Muscle layer of duodenum (tissue), 2 donors: Measurements from ENCODE around the gene ZNF462.

Experiments
- H3K27ac ChIP-seq: one replicate; pipeline ENCODE4 v1.7.0; 2013; ENCODE audit warnings: mild to moderate bottlenecking, low read length
- H3K27me3 ChIP-seq: one replicate; pipeline ENCODE4 v1.7.0; 2013; ENCODE audit warnings: low read depth, mild to moderate bottlenecking, control low read depth, low read length
- H3K36me3 ChIP-seq, 2 donors: one replicate each; pipeline ENCODE4 v1.7.0; 2013; ENCODE audit warnings: low read length in 2 of 2, control low read depth in 1 of 2, mild to moderate bottlenecking in 1 of 2; ENCODE audit not compliant: insufficient read depth in 2 of 2, control insufficient read depth in 1 of 2
- H3K4me1 ChIP-seq, 2 donors: one replicate each; pipeline ENCODE4 v1.7.0; 2013; ENCODE audit warnings: low read length in 2 of 2, mild to moderate bottlenecking in 2 of 2, control low read depth in 1 of 2, moderate library complexity in 1 of 2; ENCODE audit not compliant: insufficient read depth in 2 of 2, control insufficient read depth in 1 of 2
- H3K4me3 ChIP-seq, 2 donors: one replicate each; pipeline ENCODE4 v1.7.0; 2013; ENCODE audit warnings: low read length in 2 of 2, low read depth in 1 of 2, mild to moderate bottlenecking in 1 of 2
- H3K9me3 ChIP-seq, 2 donors: one replicate each; pipeline ENCODE4 v1.7.0; 2013; ENCODE audit warnings: low read length in 2 of 2, control low read depth in 1 of 2, mild to moderate bottlenecking in 1 of 2; ENCODE audit not compliant: control insufficient read depth in 1 of 2
- donor health status: healthy.

The ZNF462 gene

DNA sequence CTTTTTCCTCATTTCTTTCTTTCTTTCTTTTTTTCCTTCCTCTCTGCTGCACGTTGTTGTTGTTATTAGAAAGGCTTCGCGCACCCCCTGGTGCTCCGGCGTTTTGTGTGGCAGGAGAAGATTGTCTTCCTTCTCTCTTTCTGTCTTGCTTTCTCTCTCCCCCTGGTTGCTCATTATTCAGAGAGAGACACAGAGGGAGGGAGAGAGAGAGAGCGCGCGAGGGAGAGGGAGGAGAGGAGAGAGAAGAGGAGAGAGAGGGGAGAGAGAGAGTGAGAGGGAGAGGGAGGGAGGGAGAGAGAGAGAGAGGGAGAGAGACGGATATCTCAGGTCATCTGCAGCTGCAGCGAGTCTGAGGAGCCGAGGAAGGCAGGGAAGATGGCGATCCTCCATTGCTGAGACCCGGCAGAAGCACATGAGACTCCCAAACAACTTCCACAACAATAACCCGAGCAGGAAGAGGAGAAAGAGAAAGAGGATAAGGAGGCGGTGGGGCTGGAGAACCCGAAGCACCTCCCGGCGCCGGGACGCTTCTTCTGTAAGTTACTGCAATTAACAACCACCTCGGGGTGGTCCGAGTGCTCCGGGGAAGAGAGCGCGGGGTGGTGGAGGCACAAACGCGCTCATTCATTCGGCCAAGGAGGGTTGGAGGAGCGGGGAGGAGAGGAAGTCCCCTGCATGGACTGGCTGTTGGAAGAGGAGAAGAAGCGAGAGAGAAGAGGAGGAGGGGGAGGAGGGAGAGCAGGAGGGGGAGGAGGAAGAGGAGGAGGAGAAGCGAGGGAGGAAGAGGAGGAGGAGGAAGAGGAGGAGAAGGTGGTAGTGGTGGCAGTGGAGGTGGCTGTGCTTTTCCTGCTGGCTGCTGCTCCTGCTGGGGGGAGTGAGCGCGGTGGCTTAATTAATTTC lies at the start of gene ZNF462:
TSS of gene ZNF462 (plus strand) at position 346 of the 900 bp plus-strand sequence. CDS start 60,218 bp downstream, outside the sequence.
- Histone ChIP-seq H3K4me1 (peaks cover 7 to 23% of the 10 kb centered on the region in 2 donors), H3K27ac (peak within 1 kb of the TSS; percentile 86), H3K4me3 (peak within 1 kb of the TSS; percentile 77 to 92), H3K36me3 (no peaks in the 10 kb centered on the region), H3K27me3 (no peaks in the 10 kb centered on the region), H3K9me3 (no peaks in the 10 kb centered on the region)

- Histone ChIP-seq H3K4me1 (no peaks in the 10 kb centered on the region), H3K9me3 (no peaks in the 10 kb centered on the region), H3K4me3 (no peak overlapping the region), H3K27me3 (no peaks in the 10 kb centered on the region), H3K27ac (no peak overlapping the region), H3K36me3 (no peaks in the 10 kb centered on the region)
These were observed 46.4 kb upstream of the ZNF462 start for GRCh38 chr9:106816524-106816923.

DNA sequence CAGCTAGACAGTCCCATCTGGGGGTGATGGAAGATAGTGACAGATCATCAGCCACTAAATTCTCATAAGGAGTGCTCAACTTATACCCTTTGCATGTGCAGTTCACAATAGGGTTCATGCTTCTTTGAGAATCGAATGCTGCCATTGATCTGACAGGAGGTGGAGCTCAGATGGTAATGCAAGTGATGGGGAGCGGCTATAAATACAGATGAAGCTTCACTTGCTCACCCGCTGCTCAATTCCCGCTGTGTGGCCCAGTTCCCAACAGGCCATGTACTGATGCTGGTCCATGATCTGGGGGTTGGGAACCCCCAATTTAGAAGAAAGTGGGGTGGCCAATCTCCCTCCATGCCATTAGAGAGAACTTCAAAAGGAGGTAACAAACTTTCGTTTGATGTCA lies 44.9 kb upstream of the ZNF462 start:
- Histone ChIP-seq H3K4me1 (no peaks in the 10 kb centered on the region), H3K36me3 (no peaks in the 10 kb centered on the region), H3K27ac (no peak overlapping the region)

GRCh38 chr9:106820866-106821265 lies 42.1 kb upstream of the ZNF462 start:
- Histone ChIP-seq H3K27ac (no peak overlapping the region), H3K4me3 (no peak overlapping the region), H3K27me3 (no peaks in the 10 kb centered on the region), H3K4me1 (no peaks in the 10 kb centered on the region), H3K9me3 (no peaks in the 10 kb centered on the region), H3K36me3 (no peaks in the 10 kb centered on the region)

More for the DNA sequence above, 44.9 kb upstream of the ZNF462 start:
- Histone ChIP-seq H3K27me3 (no peaks in the 10 kb centered on the region), H3K9me3 (no peaks in the 10 kb centered on the region), H3K4me3 (no peak overlapping the region)

DNA sequence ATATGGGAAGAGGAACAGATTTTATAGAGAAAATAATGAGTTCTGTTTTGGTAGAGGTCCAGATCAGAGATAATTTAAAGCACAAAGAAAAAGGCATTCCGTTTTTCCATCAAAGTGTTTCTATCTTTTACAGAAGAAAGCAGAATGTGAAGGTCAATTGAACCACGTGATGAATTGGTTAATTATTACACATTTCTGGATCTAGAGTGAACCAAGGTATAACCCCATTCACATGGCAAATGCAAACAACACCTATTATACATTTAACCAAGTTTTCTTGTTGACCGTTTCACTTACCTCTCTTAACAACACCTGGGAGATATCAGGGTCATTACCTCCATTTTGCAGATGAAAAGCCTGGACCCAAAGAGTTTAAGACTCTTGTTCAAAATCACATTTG lies 34.9 kb upstream of the ZNF462 start:
- no peaks in the 10 kb centered on the region for H3K36me3 ChIP-seq
- no peak overlapping the region for H3K4me3 ChIP-seq
- peaks cover 0 to 18% of the 10 kb centered on the region in 2 donors for H3K4me1 ChIP-seq
- H3K27ac ChIP-seq, result no peak overlapping the region
- H3K9me3 ChIP-seq, result no peaks in the 10 kb centered on the region
- H3K27me3 ChIP-seq, result no peaks in the 10 kb centered on the region

GRCh38 chr9:106828965-106829364 lies 34.0 kb upstream of the ZNF462 start:
- Histone ChIP-seq H3K4me3 (no peak overlapping the region), H3K36me3 (no peaks in the 10 kb centered on the region), H3K4me1 (peaks cover 0 to 18% of the 10 kb centered on the region in 2 donors), H3K27me3 (no peaks in the 10 kb centered on the region), H3K27ac (no peak overlapping the region), H3K9me3 (no peaks in the 10 kb centered on the region)

- peak overlapping the region; percentile 58 for H3K27ac ChIP-seq
- no peaks in the 10 kb centered on the region for H3K36me3 ChIP-seq
- H3K27me3 ChIP-seq, result no peaks in the 10 kb centered on the region
- peak overlapping the region in 1 of 2 donors; percentile 29 for H3K4me3 ChIP-seq
- H3K4me1 ChIP-seq, result peaks cover 0 to 18% of the 10 kb centered on the region in 2 donors
- H3K9me3 ChIP-seq, result no peaks in the 10 kb centered on the region
These were observed 33.1 kb upstream of the ZNF462 start for GRCh38 chr9:106829666-106830408.

DNA sequence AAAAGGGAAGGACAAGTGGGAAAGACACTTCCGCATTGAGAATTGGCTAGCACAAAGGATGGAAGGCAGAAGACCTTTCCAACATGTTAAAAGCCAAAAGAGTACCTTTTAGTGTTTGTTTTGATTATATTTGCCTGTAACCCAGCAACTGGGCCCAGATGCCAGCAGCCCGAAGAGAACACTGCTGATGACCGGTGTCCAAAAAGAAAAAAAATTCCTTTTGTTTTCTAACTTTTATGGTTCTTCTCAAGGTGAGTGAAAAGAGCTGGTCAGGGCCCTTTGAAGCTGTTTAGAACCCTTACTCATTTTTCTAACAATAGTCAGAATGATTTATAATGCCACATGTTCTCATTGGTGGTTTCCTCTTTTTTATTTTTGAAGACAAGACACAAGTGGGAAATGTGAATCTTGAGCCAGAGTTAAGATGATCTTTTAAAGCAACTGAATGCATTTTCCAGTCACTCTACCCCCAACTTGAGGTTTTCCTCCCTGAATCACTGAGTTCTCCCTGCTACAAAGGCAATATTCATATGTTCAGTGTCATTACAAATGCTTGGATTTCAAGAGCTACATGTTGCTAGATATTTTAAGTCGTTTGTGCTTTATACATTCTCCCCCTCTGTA lies 32.3 kb upstream of the ZNF462 start:
- Histone ChIP-seq H3K36me3 (no peaks in the 10 kb centered on the region), H3K27me3 (no peaks in the 10 kb centered on the region), H3K27ac (peak overlapping the region; percentile 58), H3K4me3 (peak overlapping the region; percentile 1 to 29), H3K4me1 (peaks cover 0 to 18% of the 10 kb centered on the region in 2 donors), H3K9me3 (no peaks in the 10 kb centered on the region)

DNA sequence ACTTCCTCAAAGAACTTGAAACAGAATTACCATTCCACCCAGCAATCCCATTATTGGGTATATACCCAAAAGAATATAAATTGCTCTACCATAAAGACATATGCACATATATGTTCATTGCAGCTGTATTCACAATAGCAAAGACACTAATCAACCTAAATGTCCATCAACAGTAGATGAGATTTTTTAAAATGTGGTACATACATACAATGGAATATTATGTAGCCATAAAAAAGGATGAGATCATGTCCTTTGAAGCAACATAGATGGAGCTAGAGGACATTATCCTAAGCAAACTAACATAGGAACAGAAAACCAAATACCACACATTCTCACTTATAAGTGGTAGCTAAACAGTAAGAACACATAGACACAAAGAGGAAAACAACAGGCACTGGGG lies 28.1 kb upstream of the ZNF462 start:
- H3K9me3 ChIP-seq, result no peaks in the 10 kb centered on the region
- no peak overlapping the region for H3K4me3 ChIP-seq

DNA sequence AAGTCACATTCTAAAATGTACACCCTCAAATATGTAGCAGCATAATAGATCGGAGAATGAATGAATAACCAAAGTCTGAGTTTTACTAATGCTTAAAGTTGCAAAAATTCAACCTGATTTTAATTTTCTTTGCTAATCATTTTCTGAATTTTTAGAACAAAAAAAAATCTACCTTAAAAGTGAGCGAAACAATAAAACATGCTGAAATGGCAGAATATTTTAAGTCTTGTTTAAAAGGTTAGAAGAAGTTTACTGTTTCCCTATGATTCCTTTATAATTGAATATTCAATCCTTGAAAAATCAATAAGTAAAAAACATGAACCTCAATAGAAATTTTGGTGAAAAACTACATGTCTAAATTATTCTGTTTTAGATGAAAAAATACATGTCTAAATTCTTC lies 27.1 kb upstream of the ZNF462 start:
- Histone ChIP-seq H3K4me3 (no peak overlapping the region), H3K4me1 (peaks cover 0 to 4% of the 10 kb centered on the region in 2 donors)

More for the DNA sequence above, 28.1 kb upstream of the ZNF462 start:
- Histone ChIP-seq H3K27ac (no peak overlapping the region), H3K36me3 (no peaks in the 10 kb centered on the region), H3K27me3 (no peaks in the 10 kb centered on the region), H3K4me1 (peaks cover 0 to 13% of the 10 kb centered on the region in 2 donors)

GRCh38 chr9:106843371-106843770 lies 19.6 kb upstream of the ZNF462 start:
- H3K27me3 ChIP-seq, result no peaks in the 10 kb centered on the region
- no peaks in the 10 kb centered on the region for H3K36me3 ChIP-seq
- H3K4me1 ChIP-seq, result no peaks in the 10 kb centered on the region
- no peaks in the 10 kb centered on the region for H3K9me3 ChIP-seq
- H3K4me3 ChIP-seq, result no peak overlapping the region
- no peak overlapping the region for H3K27ac ChIP-seq

More for the DNA sequence above, 27.1 kb upstream of the ZNF462 start:
- H3K36me3 ChIP-seq, result no peaks in the 10 kb centered on the region
- H3K27ac ChIP-seq, result no peak overlapping the region
- H3K9me3 ChIP-seq, result no peaks in the 10 kb centered on the region
- no peaks in the 10 kb centered on the region for H3K27me3 ChIP-seq
